IMR-90 (cell line): Measurements from ENCODE around the gene SUCLA2. TPM values are rescaled to one million over a fixed set of nuclear protein-coding genes. Genes with fewer than 3 reads are reported as not detected.

Experiments used
- ATAC-seq: fragments of 200-7000 bp; cut with Tn5 transposase; 2 replicates; pipeline ENCODE4 v1.9.1; 2020; ENCODE audit warnings: low read depth, mild to moderate bottlenecking, moderate library complexity
- BruUV-seq: library from RNA; stranded (reverse); fragments of 400-500 nt; replicated peaks from 2 replicates; lab custom pipeline; 2021; lab: Mats Ljungman, UMichigan
- CTCF ChIA-PET: fragments of 300-600 bp; formaldehyde crosslinking; extraction: SDS; loops from one replicate; lab custom pipeline; 2021; ENCODE audit warnings: antibody characterized with exemption; lab: Yijun Ruan, JAX
- POLR2A ChIA-PET: fragments of 300-600 bp; sonication (Branson Sonifier 250); formaldehyde crosslinking; loops from one replicate; lab custom pipeline; 2022; ENCODE audit warnings: antibody characterized with exemption; ENCODE audit not compliant: unreplicated experiment; lab: Charles Lee
- DNase-seq: peaks from one replicate; pipeline ENCODE4 v3.0.0; 2013
- H2AFZ ChIP-seq: replicated peaks from 2 replicates; pipeline ENCODE3; 2013; ENCODE audit warnings: low read length, mild to moderate bottlenecking; ENCODE audit not compliant: poor library complexity
- H2AK5ac ChIP-seq: 2 replicates; pipeline ENCODE4 v1.6.1; 2013; ENCODE audit warnings: low read depth, low read length, inconsistent platforms
- H2AK9ac ChIP-seq: replicated peaks from 2 replicates; pipeline ENCODE3; 2013; ENCODE audit warnings: mild to moderate bottlenecking, low read depth, low read length, moderate library complexity; ENCODE audit not compliant: poor library complexity
- H2BK120ac ChIP-seq: 2 replicates; pipeline ENCODE4 v1.6.1; 2013; ENCODE audit warnings: low read depth, low read length, inconsistent platforms
- H2BK15ac ChIP-seq: 3 replicates; pipeline ENCODE4 v1.6.1; 2013; ENCODE audit warnings: low read depth, low read length, inconsistent platforms
- H2BK20ac ChIP-seq: 2 replicates; pipeline ENCODE4 v1.6.1; 2013; ENCODE audit warnings: low read depth, mild to moderate bottlenecking, inconsistent platforms, low read length, moderate library complexity
- H2BK5ac ChIP-seq: 2 replicates; pipeline ENCODE4 v1.6.1; 2013; ENCODE audit warnings: mild to moderate bottlenecking, low read depth, low read length, inconsistent platforms; ENCODE audit not compliant: poor library complexity, severe bottlenecking
- H3K14ac ChIP-seq: replicated peaks from 2 replicates; pipeline ENCODE4 v1.6.1; 2013; ENCODE audit warnings: low read depth, low read length, inconsistent platforms
- H3K18ac ChIP-seq: 2 replicates; pipeline ENCODE4 v1.6.1; 2013; ENCODE audit warnings: low read depth, low read length, control low read depth
- H3K23ac ChIP-seq: 2 replicates; pipeline ENCODE4 v1.6.1; 2013; ENCODE audit warnings: low read depth, low read length, inconsistent platforms
- H3K27ac ChIP-seq: 2 replicates; pipeline ENCODE4 v1.5.1; 2013; ENCODE audit warnings: mild to moderate bottlenecking, control low read depth, low read length; ENCODE audit not compliant: insufficient read depth
- H3K27me3 ChIP-seq: 2 replicates; pipeline ENCODE4 v1.6.1; 2013; ENCODE audit warnings: low read length; ENCODE audit not compliant: control insufficient read depth, insufficient read depth
- H3K36me3 ChIP-seq: 2 replicates; pipeline ENCODE4 v1.6.1; 2013; ENCODE audit warnings: low read length, mixed read lengths; ENCODE audit not compliant: control insufficient read depth, insufficient read depth
- H3K4ac ChIP-seq: 2 replicates; pipeline ENCODE4 v1.6.1; 2013; ENCODE audit warnings: low read depth, low read length, inconsistent platforms
- H3K4me1 ChIP-seq: 2 replicates; pipeline ENCODE4 v1.6.1; 2013; ENCODE audit warnings: low read length, mixed read lengths; ENCODE audit not compliant: control insufficient read depth, insufficient read depth
- H3K4me2 ChIP-seq: 2 replicates; pipeline ENCODE4 v1.6.1; 2013; ENCODE audit warnings: low read depth, mild to moderate bottlenecking, control low read depth, low read length, moderate library complexity
- H3K4me3 ChIP-seq: 2 replicates; pipeline ENCODE4 v1.5.1; 2013; ENCODE audit warnings: low read depth, mild to moderate bottlenecking, control low read depth, low read length, moderate library complexity; ENCODE audit not compliant: insufficient read depth
- H3K56ac ChIP-seq: 2 replicates; pipeline ENCODE4 v1.6.1; 2013; ENCODE audit warnings: low read length, inconsistent platforms; ENCODE audit not compliant: insufficient read depth; ENCODE audit errors: extremely low read depth
- H3K79me1 ChIP-seq, 2 experiments: 2 replicates each; pipeline ENCODE4 v1.6.1; 2013; ENCODE audit warnings: low read length in 2 of 2, inconsistent platforms in 1 of 2, low read depth in 1 of 2
- H3K9ac ChIP-seq: 2 replicates; pipeline ENCODE4 v1.6.1; 2013; ENCODE audit warnings: low read depth, low read length, control low read depth
- H3K9me1 ChIP-seq: 2 replicates; pipeline ENCODE4 v1.6.1; 2013; ENCODE audit warnings: low read length, inconsistent platforms; ENCODE audit not compliant: insufficient read depth
- H3K9me3 ChIP-seq: 2 replicates; pipeline ENCODE4 v1.6.1; 2013; ENCODE audit warnings: low read length; ENCODE audit not compliant: control insufficient read depth, insufficient read depth
- H4K20me1 ChIP-seq: 2 replicates; pipeline ENCODE4 v1.6.1; 2013; ENCODE audit warnings: low read length, inconsistent platforms; ENCODE audit not compliant: insufficient read depth
- H4K5ac ChIP-seq: 2 replicates; pipeline ENCODE4 v1.6.1; 2013; ENCODE audit warnings: mild to moderate bottlenecking, low read depth, low read length, control low read depth
- H4K8ac ChIP-seq, 2 experiments: 2 replicates each; pipeline ENCODE4 v1.6.1; 2013; ENCODE audit warnings: low read depth in 2 of 2, low read length in 2 of 2, control low read depth in 1 of 2, inconsistent platforms in 1 of 2
- H4K91ac ChIP-seq: 2 replicates; pipeline ENCODE4 v1.6.1; 2013; ENCODE audit warnings: low read depth, low read length, inconsistent platforms; ENCODE audit not compliant: insufficient read depth
- CEBPB ChIP-seq: IDR thresholded peaks from 2 replicates; pipeline ENCODE4 v1.6.1; 2012; ENCODE audit warnings: low read depth, low read length, improper control_type of control experiment
- CHD1 ChIP-seq: IDR thresholded peaks from 2 replicates; pipeline ENCODE4 v1.6.1; 2012; ENCODE audit warnings: low read depth, low read length, improper control_type of control experiment
- CTCF ChIP-seq: conservative IDR thresholded peaks from 2 replicates; pipeline ENCODE4 v1.5.1; 2012; ENCODE audit warnings: mild to moderate bottlenecking, low read depth, low read length, improper control_type of control experiment
- FOS ChIP-seq: fragments of 150-350 bp; IDR thresholded peaks from 2 replicates; pipeline ENCODE4 v1.6.1; 2016; ENCODE audit warnings: low read depth, low read length
- MAFK ChIP-seq: IDR thresholded peaks from 2 replicates; pipeline ENCODE4 v1.6.1; 2012; ENCODE audit warnings: low read depth, low read length, improper control_type of control experiment
- WGBS, 2 experiments: methylation state at CpG; one replicate each; pipeline versions ENCODE4 v1.1.5 to v1.1.7; 2013; ENCODE audit warnings: missing lambda C conversion rate in 2 of 2; ENCODE audit not compliant: insufficient read length in 1 of 2; ENCODE audit errors: extremely low coverage in 2 of 2; 5-methylcytosine and 5-hydroxymethylcytosine counted together
- dilution Hi-C: fragments of 300-500 bp; cut with HindIII; formaldehyde crosslinking; loops from one replicate; pipeline ENCODE4 v1.14.3; 2018; ENCODE audit warnings: low sequenced_read_pairs; ENCODE audit not compliant: unreplicated experiment
- in situ Hi-C: fragments of 300-500 bp; cut with MboI; formaldehyde crosslinking; loops from 3 replicates; pipeline ENCODE4 v1.14.3; 2019; ENCODE audit warnings: low sequenced_read_pairs, inconsistent platforms, mixed read lengths
- intact Hi-C: fragments of 100-400 bp; cut with micrococcal nuclease; formaldehyde crosslinking; loops from 2 replicates; pipeline ENCODE4 v1.10.0; 2022
- polyA plus RNA-seq, 3 experiments: library from polyadenylated mRNA; depleted of rRNA; stranded (reverse); fragments of >200 nt; gene quantifications; 2 replicates each; pipeline ENCODE4 v1.2.3, GENCODE V29; 2012; ENCODE audit warnings: low replicate concordance in 1 of 3
- total RNA-seq: library from RNA; depleted of rRNA; stranded (reverse); fragments of >200 nt; gene quantifications from 2 replicates; pipeline ENCODE4 v1.2.3, GENCODE V29; 2012

The SUCLA2 gene
- total and polyA plus RNA-seq, 2 of the 4 experiments (the other 2 are of a cell fraction), result 31.5 to 36.1 TPM

- Histone ChIP-seq H2BK15ac (no peak overlapping the region), H3K27me3 (no peaks in the 10 kb centered on the region), H3K4me1 (no peaks in the 10 kb centered on the region), H3K4me2 (no peak overlapping the region), H2BK5ac (no peak overlapping the region), H3K9ac (no peak overlapping the region), H3K23ac (no peak overlapping the region), H4K5ac (no peak overlapping the region), H4K91ac (no peak overlapping the region), H2BK120ac (no peak overlapping the region), H3K36me3 (peaks cover 7% of the 10 kb centered on the region), H3K79me1 (peaks cover 0 to 4% of the 10 kb centered on the region in 2 experiments; a peak in 1 of 4 replicates), H4K20me1 (no peaks in the 10 kb centered on the region), H3K27ac (no peak overlapping the region), H4K8ac (no peak overlapping the region), H2AFZ (no peak overlapping the region), H2BK20ac (no peak overlapping the region), H3K18ac (no peak overlapping the region), H3K9me3 (peaks cover 8% of the 10 kb centered on the region), H3K56ac (no peak overlapping the region), H2AK5ac (no peak overlapping the region), H3K4me3 (no peak overlapping the region), H2AK9ac (no peak overlapping the region), H3K4ac (no peak overlapping the region), H3K9me1 (no peaks in the 10 kb centered on the region), H3K14ac (no peak overlapping the region)
- ChIA-PET POLR2A (no interaction called here), CTCF (no interaction called here)
- DNase-seq, result no peak
- intact Hi-C loops, result no loop called here
- dilution Hi-C loops, result no loop called here
- BruUV-seq, result no TSS peak
- TF ChIP-seq CTCF, result no peak
- TF ChIP-seq CEBPB, result 0 out of 2 replicates have a peak, but pooled peaks have one; percentile 8
- no peak for TF ChIP-seq FOS
- no peak for TF ChIP-seq CHD1
- TF ChIP-seq MAFK, result no peak
- no peak for ATAC-seq
- in situ Hi-C loops, result no loop called here
- WGBS, 2 experiments, result no CpG with 5 or more reads among the region's 4 CpGs
Observed at GRCh38 chr13:47959468-47960247, 41.4 kb downstream of the SUCLA2 start.
